NCI-H460 (cell line): Measurements from ENCODE around the gene TCHP. TPM values are rescaled to one million over a fixed set of nuclear protein-coding genes. Genes with fewer than 3 reads are reported as not detected.
A peak's percentile ranks its signal among the peaks of the same experiment; 100 is the strongest.
"Not testable (repeated sequence)": the region's sequence is repeated elsewhere in the genome, so short reads cannot be mapped to it uniquely, and the experiment has no call there.

ENCODE experiments used
- DNase-seq: peaks from one replicate; pipeline ENCODE4 v3.0.0-alpha.2; 2016; ENCODE audit warnings: low read depth; ENCODE audit errors: extremely low read depth
- total RNA-seq: library from RNA; depleted of rRNA; stranded (reverse); fragments of >200 nt; shearing (Covaris generic); gene quantifications from 2 replicates; pipeline ENCODE4 v1.2.3, GENCODE V29; 2014

TCHP gene
- total RNA-seq, 1 experiment from 2014 or later, result 36.0 TPM

DNA sequence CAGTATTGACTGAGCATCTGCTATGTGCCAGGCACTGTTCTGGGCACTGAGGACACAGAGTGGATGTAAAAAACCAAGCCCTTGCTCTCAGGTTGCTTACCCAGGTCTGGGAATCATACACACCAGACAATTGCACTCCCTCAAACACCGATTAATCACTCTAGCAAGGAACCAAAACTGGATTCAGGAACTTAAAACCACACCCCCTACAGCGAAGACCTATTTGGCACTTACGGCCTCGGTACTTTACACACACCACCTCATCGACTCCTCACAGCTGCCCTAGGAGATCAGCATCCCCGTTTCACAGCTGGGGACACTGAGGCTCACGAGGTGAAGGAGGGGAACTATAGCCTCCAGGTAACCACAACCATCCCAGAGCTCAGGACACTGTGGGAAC is 21.3 kb upstream of the TCHP start:
- DNase-seq, result no peak

- no peak for DNase-seq
Observed at GRCh38 chr12:109879351-109880042, 20.6 kb upstream of the TCHP start.

- peak; percentile 86 for DNase-seq
Observed at GRCh38 chr12:109880043-109880931, 19.8 kb upstream of the TCHP start, which contains the start of gene GLTP. Gene GLTP, minus strand, starts transcription at chr12:109880541. Its CDS starts 167 bp downstream, at chr12:109880374.

DNA sequence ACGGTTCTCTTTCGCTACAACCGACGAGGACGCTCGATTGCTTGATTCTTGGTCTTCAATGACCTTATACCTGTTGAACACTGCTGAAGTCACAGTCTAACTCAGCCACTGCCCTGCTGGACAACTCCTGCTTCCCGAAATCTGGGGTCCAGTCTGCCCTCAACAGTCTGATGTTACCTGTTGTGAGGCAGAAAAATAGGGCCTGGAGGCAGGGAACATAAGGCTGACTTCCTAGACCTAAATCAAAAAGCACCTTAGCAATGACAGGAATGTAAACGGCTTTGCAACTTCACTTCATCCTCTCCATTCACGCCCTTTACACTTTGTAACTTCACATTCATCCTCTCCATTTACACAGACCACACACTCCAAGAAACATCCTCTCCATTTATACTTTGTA is 19.1 kb upstream of the TCHP start:
- no peak for DNase-seq

GRCh38 chr12:109881752-109882151 is 18.3 kb upstream of the TCHP start:
- DNase-seq, result peak; percentile 96

DNA sequence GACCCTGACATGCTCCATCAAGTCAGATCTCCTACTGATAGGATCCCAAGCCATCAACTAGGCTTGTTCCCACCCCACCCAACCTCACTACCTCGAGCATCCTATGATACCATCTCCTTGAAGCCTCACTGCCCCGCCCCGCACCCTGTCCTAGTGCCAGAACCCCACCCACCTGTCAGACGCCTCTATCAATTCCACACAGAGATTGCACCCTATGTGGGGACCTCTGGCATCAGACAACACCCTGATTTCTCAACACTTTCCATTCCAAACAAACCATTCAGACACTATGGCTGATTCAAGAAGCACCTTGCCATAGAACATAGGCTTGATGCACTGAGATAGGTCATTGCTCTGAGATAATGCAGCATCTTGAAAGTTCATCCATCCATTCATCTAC is 16.6 kb upstream of the TCHP start:
- peak; percentile 95 for DNase-seq

DNA sequence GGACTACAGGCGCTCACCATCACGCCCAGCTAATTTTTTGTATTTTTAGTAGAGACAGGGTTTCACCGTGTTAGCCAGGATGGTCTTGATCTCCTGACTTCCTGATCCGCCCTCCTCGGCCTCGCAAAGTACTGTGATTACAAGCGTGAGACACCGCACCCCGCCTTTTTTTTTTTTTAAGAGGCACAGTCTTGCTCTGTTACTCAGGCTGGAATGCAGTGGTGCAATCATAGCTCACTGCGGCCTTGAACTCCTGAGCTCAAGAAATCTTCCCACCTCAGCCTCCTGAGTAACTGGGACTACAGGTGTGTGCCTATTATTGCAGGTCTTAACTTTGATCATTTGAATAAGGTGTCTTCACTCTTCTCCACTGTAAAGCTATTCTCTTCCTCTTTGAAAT is 14.5 kb upstream of the TCHP start:
- peak; percentile 91 for DNase-seq

- DNase-seq, result peak; percentile 99
Observed at GRCh38 chr12:109888179-109889020, 11.7 kb upstream of the TCHP start.

DNA sequence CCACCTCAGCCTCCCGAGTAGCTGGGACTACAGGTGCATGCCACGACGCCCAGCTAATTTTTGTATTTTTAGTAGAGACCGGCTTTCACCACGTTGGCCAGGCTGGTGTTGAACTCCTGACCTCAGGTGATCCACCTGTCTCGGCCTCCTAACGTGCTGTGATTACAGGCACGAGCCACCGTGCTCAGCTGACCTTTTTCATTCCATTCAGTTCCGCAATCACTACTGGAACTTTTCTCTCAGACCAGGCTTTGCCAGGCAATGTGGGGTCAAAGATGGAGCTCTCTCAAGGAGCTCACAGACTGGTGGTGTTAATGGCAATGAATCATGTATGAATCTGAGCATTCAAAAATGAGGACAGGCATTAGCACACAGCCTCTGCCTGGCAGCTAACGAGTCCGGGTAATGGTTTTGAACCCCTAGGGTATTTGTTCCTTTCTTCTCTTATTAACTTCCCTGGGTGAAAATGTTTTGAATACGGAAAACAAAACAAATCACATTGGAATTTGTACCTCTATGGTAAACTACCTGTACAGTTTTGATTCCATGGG is 9.4 kb upstream of the TCHP start:
- no peak for DNase-seq

GRCh38 chr12:109891731-109892130 is 8.3 kb upstream of the TCHP start:
- DNase-seq, result not testable (repeated sequence)

DNA sequence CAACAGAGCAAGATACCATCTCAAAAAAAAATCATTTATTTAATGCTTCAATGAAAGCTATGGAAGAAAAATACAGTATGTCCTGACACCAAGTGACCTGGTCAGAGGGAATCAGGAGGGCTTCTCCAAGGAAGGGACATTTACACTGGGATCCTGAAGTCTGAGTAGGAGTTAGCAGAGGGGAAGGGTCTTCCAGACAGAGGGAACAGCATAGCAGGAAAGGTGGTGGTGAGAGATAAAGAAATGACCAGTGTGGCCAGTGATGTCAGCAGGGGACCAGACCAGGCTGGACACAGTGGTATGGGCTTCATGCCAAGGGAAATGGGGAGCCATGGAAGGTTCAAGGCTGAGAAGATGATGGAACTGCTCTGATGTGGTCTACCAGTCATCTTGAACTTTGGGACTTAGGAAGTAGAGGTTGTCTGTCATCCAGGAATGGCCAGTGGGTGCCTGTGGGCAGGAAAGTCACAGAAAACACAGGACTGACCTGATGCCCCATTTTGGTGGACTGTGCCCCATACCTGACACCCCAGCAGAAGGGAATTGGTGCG is 7.8 kb upstream of the TCHP start:
- no peak for DNase-seq

DNA sequence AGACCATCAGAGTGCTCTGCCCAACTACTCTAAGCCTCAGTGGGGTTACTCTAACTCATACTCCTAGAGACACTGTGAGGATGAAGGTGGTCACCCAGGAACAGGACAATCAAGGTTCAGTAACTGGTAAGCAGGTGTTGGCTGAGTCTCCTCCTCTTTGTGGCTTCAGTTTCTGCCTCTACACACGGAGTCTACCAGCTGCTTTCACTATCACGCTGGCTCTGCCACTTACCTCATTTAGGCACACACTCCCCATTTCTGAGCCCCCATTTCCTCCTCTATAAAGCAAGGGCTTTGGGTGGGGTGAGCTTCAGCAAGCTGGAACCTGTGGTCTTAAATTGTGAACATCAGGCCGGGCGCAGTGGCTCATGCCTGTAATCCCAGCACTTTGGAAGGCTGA is 7.3 kb upstream of the TCHP start:
- no peak for DNase-seq

- DNase-seq, result no peak
Observed at GRCh38 chr12:109893261-109893995, 6.6 kb upstream of the TCHP start.

- DNase-seq, result no peak
Observed at GRCh38 chr12:109894939-109895338, 5.1 kb upstream of the TCHP start.

GRCh38 chr12:109896188-109896587 is 3.9 kb upstream of the TCHP start:
- DNase-seq, result no peak

DNA sequence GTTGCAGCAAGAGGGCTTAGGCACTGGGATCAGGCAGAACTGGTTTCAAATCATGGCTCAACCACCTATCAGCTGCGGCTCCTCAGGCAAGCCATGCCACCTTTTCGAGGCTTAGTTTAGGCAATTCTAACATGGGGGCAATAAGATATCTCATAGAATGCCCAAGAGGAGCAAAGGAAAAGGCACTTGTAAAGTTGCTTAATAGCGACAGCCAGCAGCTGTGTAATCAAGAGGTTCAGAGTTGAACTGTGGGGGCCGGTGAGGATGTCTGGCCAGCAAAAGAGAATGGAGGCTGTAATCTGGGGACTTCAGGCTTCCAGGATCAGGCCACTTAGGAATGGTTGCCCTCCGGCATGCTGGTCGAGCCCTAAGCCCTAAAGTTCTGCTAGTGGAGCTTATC is 3.0 kb upstream of the TCHP start:
- DNase-seq, result no peak

DNA sequence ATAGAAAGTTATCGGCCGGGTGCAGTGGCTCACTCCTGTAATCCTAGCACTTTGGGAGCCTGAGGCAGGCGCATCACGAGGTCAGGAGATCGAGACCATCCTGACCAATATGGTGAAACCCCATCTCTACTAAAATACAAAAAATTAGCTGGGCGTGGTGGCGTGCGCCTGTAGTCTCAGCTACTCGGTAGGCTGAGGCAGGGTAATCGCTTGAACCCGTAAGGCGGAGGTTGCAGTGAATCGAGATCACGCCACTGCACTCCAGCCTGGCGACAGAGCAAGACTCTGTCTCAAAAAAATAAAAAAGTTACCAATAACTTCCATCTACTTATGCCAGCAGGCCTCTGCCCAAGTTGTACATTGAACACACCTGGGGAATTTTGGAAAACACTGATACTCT is 729 bp upstream of the TCHP start:
- not testable (repeated sequence) for DNase-seq

DNA sequence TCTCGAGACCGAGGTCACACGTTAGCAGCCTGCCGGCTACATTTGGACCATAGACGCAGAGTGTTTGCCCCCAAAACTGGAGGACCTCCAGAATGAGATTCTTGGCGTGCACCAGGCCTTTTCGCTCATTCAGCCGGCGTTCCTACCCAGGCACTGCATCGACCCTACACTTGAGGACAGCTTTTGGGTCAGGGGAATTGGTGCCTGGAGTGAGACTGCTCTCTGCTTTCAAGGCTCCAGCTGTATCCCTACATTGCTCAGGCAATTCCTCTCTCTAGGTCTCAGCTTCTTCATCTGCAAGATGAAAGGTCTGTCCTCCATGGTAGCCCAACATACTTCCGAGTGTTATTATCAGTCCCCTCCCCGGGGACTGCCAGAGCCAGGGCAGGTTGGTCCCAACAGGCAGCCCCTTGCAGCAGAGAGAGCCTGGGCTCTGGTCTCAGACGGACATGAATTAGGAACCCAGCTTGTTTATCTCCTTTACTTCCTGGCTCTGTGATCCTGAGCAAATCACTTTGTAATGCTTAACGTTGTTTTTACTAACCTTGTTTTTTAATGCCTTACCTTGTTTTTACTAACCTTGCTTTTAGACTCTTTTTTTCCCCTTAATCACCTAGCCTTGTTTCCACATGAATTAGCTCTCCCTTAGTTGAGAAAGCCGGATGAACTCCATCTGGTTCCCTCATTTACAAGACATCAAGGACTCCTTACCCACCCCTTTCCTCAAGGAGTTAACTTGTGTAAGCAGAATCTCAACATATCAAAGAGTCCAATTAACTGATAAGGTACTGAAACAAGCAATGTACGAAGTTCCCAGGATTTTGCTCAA is 892 bp downstream of the TCHP start:
- no peak for DNase-seq

DNA sequence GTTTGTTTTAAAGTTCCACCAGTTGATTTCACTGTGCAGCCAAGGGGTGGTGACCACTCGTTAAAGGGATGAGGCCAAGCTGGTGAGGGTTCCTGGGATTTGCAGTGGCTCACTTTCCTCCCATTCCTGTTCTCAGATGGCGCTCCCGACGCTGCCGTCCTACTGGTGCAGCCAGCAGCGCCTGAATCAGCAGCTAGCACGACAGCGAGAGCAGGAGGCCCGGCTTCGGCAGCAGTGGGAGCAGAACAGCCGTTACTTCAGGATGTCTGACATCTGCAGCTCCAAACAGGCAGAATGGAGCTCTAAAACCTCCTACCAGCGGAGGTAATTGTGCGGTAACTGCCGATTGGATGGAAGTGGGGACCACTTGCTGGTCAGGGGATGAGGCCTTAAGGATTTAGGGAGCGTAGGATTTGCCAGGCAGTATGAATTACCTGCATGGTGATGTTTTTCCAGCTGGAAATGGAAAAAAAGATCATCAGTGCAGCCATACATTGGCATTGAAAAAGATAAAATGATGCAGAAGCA is 2.9 kb downstream of the TCHP start:
- no peak for DNase-seq
